Measurements from ENCODE around the gene DDR2. TPM values are rescaled to one million over a fixed set of nuclear protein-coding genes. Genes with fewer than 3 reads are reported as not detected.

DDR2 gene
- total RNA-seq, 1 donor from 2014 or later = 0.44 TPM

DNA sequence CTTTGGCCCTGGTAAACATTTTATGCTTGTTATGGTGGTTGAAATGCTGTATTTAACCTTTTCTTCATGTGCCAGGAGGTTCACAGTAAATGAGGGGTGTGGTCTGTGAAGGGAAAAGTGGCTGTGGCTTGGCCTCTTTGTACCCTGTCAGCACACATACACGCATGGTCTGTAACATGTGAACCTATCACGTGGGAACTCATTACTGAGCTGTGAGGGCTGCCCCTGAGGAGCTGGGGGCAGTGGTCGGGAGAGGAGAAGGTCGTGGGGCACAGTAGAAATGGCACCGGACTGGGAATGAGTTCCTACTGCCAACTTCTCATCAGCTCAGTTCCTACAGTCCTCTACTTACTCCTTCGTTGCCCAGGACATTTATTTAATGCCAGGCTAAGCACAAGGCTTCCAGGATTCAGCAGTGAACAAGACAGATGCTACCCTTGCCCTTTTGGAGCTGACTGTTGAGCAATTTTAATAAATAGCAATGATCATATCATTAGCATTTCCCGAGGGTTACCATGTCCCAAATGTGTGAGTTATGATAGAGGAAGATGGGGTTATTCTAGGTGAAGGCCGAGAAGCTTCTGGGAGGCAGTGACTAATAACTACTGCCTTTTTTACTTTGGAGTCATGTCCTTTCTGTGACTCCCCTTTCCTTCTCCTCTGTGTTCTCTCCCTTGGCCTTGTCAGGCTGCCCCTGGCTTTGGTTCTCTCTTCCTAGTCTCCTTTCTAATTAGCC, 38.8 kb downstream of the DDR2 start:
- intact Hi-C loops (cut with micrococcal nuclease) = no loop called here

DNA sequence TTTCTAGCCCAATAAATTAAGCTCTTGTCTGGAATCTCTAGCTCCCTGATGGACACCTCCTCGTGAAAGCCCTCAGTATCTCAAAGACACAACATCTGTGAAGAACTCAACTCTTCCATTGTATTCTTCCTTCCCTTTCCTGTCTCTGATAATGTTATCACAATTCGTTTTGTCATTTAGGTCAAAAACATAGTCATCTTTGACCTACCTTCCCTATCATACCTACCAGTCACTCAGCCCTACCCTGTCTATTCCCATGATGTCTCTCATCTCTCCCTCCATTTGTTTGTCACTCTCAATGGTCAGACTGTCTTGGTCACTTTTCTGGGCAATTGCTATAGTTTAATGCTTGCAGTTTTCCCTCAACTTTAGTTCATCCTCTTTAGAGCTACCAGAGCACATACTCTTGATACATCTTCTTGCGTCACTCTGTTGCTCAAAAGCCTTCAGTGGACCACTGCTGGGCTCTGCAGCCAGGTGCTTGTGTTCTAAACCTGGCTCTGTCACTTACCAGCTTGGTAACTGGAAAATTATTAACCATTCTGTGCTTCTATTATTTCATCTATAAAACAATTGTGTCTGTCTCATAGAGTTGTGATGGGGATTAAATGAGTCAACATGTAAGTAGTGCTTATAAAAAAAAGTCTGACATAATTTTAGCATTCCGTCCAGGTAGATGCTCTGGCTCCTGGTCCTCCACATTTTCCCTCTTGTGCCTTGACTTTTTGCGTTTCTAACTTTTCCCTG, 39.6 kb downstream of the DDR2 start:
- intact Hi-C loops (cut with micrococcal nuclease) = no loop called here

DNA sequence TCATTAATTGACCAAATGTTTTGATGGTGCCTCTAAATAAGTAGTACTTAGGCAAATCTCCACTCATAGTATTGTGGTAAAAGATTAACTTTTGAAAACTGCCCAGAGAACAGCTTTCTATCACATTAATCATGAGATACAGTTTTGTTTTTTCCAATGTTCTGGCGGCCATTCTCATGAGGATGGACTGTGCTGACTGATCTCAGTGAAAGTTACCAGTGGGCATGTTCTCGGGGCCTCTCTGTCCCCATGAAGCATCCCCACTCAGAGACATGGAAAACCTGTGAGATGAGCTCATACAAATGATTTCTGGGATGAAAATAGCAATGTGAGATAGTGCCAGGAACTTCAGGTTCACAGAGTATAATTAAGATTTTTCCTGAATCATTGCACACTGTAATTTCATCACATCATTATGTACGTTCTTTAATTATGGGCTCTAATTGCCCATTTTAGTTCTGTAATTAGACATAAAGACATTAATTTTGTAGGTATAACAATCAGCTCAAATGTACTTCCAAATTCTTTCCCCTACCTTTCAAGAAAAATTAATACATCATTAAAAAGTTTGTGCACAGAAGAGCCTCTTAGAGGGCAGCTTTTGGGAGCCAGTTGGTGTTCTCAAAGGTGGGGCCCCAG, 40.5 kb downstream of the DDR2 start:
- intact Hi-C loops (cut with micrococcal nuclease) = no loop called here

DNA sequence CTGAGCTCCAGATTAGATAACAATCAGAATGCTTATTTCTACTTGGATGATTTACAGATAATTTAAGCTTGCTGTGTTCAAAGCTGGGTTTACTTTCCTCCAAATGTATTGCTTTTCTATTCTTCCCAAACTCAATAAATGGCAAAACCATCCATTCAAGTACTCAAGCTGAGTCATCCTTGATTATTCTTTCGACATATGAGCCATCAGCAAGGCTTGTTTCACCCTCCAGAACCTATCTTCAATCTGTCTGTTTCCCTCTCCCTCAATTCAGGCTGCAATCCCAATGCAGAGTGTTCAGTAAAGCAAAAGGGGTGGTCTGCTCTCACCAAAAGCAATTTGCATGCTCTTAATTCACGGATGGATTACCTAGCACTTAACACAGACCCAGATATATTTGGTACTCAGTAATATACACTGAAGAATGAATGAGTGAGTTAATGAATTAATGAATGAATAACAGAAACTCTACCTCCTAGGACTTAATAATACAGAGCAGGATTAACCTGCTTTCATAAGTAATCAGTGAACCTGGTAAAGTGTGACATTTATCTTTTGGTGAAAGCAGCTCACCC, 41.9 kb downstream of the DDR2 start:
- intact Hi-C loops (cut with micrococcal nuclease) = no loop called here

DNA sequence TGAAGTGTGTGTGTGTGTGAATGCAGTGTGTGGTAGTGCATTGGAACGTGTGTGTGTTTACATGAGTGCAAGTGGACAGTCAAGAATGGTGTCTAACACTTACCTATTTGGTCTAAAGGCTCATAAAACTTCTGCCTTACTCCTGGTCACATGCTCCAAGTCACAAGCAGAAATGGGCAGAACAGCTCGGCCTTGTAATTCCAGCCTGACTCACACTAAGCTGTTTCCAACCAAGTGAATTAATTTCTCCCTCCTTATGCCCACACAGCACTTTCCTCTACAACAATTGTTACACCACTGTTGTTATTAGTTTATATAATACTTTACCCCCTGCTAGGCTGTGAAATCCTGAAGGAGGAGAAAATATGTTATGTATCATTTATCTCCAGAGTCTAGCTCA, 43.8 kb downstream of the DDR2 start:
- intact Hi-C loops (cut with micrococcal nuclease) = no loop called here

DNA sequence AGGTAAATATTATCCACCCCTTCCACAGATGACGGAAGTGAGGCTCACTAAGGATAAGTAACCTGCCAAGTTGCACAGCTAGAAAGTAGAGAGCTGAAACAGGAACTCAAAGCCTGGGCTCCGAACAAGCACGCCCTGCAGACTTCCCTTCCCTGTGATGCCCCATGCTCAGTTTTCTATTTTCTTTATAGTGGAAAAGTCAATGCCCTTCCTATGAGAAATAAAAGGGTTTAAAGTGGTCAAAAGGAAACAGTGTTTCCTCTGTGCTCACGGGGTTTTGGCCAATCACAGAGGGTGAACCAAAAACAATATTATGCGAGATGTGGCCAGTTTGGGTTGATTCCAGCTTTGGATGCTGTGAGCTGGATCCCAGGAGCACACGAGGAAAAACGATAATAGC, 44.5 kb downstream of the DDR2 start:
- intact Hi-C loops (cut with micrococcal nuclease) = no loop called here

DNA sequence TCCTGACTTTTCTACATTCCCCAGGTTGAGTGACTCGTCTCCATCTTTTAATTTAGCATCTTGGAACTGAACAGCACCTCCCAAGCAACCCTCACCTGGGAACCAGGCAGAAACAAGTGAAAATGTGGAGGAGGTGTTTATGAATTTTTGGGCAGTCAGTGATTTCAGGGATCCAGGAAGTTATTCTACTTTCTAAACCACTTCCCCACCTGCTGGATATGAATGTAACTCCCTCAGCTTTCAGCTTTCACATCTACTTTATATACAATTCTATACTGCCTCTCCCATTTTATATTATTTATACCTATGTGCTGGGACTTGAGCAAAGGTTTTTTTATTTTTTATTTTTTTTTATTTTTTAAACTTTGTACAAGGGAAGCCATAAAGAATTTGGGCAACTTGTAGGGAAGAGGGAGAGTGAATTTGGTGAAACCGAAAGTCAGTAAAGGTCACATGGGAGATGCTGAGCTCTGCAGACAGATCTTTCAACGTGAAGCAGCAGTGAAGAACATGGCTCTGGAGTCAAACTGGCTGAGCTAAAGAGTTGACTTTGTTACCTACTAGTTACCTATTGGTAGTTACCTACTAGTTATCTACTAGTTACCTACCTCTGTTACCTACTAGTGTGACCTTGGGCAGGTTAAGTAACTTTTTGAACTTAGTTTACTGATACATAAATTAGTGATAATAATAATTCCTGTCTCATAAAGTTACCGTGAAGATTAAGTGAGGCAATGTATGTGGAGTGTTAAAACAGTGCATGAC, 45.5 kb downstream of the DDR2 start:
- intact Hi-C loops (cut with micrococcal nuclease) = no loop called here

DNA sequence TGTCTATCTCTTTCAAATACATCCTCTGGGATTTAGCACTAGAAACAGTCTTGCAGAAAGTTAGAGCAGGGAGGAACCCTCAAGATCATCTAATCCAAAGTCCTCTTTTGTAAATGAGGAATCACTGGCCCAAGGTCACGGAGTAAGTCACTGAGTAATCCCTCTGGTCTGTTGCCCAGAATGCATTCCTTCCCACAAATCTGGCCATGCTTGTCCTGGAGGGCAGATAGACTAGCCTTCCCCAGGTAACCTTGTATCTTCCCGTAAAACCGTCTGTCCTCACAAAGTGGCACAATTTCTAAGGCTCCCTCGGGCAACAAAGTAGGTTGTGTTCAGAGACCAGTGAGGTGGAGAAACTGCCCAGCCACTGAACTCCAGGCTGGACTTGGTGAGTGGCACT, 46.2 kb downstream of the DDR2 start:
- intact Hi-C loops (cut with micrococcal nuclease) = no loop called here

DNA sequence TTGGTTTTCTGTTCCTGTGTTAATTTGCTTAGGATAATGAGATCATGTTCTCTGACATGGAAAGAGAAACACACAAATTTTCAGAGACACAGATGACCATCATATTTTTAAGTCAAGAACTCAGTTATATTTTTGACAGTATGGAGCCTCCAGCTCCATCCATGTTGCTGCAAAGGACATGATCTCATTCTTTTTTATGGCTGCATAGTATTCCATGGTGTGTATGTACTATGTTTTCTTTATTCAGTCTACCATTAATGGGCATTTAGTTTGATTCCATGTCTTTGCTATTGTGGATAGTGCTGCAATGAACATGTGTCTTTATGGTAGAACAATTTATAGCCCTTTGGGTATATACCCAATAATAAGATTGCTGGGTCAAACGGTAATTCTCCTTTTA, 47.0 kb downstream of the DDR2 start:
- intact Hi-C loops (cut with micrococcal nuclease) = no loop called here

DNA sequence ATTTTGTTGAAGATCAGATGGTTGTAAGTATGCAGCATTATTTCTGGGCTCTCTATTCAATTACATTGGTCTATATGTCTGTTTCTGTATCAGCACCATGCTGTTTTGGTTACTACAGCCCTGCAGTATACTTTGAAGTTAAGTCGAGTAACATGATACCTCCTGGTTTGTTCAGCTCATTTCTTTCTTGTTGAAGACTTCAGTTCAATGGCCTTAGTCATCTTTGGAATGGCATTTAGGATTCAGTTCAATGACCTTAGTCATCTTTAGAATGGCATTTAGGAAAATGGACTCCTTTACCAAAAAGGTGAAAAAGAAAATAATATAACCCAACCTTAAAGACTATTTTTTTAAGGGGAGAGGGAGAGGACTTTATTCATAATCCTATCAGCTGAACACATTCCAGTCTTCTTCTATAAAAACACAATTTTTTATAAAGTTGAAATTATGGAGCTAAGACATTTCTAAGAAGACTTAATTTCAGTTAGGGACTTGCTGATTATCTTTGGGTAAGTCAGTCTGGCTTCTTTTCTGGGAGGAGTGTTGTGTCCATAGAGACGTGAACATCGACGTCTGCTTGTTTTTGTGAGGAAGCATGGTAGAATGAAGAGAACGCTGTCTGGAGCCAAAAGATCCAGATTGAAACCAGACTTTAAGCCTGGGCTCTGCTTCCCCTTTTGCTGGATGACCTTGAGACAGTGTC, 48.3 kb downstream of the DDR2 start:
- intact Hi-C loops (cut with micrococcal nuclease) = no loop called here

DNA sequence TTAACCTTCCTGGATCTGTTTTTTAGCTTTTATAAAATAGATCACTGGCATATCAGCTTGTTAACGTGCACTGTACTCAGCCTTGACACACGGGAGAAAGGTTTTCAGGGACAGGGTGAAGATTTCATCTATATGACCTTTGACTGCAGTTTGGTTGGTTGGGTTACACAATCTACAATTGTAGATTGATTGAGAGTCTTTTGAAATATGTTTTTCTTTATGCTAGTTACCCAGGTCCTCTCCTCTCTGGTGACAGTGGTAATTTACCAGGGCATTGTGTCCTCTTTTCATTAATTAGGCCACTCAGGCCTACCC, 48.8 kb downstream of the DDR2 start:
- intact Hi-C loops (cut with micrococcal nuclease) = no loop called here

DNA sequence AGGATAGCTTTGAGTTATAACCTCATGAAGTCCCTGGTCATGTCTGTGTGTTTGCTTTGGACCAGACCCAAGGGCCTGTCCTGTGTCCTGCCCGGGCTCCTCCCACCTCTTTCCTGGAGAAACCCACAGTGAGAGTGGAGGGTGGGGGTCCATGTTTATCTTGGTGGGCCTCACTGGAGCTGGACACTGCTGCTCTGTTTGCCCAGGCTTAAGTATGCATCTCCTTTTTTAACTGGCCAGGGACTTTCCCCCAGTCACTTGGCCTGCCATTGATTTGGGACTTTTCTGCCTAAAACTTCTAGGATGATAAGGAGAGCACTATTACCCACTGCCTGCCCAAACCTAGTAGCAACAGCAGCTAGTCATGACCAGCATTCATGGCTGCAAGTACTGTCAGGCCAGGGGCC, 49.8 kb downstream of the DDR2 start:
- intact Hi-C loops (cut with micrococcal nuclease) = no loop called here

DNA sequence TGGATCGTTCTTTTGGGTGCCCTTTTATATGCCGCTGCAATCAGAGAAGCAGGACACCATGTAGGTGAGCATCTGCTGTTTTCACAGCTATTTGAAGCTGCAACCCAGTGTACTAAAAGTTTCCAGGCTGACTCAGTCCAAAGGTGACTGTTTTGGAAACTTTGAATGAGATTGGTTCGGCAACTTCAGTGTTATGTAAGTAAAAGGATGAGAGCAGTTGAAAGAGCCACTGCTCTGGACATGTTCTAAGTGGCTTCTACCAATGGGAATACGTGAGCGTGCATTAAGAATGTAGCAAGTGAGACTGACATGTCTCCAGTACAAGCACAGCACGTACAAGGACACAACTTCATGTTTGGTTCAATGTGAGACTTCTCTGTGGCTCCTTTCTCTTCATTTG, 55.6 kb downstream of the DDR2 start:
- intact Hi-C loops (cut with micrococcal nuclease) = no loop called here

DNA sequence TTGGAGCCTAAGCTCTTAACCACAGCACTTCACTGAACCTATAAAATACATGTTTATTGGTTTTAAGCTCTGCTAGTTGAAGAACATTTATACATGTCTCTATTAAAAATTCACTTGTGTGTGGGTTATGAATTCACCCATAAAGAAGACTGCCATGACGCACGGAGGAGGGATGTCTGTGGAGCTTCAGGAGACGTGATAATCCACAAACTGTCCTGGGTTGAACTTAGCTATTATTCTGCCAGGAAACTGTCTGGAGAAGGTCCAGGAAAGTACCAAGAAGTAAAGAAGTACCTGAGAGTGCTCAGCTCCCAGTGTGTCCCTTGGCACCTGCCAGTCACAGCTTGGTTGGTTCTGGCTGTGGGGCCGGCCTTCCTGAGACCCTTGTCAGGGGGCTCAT, 56.3 kb downstream of the DDR2 start:
- intact Hi-C loops (cut with micrococcal nuclease) = no loop called here

DNA sequence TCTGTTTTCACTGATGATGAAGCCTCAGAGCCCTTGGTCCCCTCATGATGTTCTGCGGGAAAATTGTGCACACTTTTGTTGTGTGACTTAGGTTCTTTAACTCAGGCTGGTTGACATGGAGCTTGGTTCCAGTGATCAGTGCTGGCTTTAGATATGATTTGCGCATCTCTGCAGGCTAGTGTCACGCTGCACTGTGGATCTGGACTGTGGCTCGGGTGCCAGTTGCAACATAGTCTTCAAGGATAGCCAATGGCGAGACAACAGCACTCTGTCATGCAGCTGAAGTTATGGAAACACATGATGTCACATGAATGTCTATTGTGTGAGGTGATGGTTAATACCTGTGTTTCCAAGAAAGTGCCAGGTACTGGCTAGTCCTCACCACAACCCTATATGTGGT, 56.7 kb downstream of the DDR2 start:
- intact Hi-C loops (cut with micrococcal nuclease) = no loop called here

DNA sequence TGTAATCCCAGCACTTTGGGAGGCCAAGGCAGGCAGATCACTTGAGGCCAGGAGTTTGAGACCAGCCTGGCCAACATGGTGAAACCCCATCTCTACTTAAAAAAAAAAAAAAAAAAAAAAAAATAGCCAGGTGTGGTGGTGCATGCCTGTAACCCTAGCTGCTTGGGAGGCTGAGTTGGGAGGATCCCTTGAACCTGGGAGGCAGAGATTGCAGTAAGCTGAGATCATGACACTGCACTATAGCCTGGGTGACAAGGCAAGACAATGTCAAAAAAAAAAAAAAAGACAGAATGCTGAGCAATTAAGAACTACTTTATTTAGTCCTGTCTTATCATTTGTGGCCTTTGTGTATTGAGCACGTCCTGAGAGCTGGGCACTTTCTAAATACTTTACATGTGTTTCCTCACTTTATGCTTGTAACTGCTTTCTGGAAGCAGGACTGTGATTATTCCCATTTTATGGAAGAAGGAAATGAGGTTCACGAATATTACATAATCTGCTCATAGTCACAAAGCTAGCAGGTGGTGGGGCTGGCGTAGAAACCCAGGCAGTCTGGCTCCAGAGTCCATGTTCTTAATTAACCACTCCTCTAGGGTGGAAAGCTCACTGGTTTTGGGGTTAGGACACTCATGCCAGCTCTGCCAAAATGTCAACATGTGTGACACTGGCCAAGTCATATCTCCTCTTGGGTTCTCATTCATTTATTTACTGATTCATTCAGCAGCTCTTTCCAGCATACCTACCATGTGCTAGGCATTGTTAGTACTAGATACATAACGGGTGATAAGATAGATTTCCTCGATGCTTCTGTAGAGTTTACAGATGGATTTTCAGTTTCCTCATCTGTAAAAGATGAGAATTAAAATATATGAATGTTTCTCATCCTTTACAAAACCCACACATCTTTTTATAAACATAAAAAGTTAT, 57.7 kb downstream of the DDR2 start:
- intact Hi-C loops (cut with micrococcal nuclease) = no loop called here

DNA sequence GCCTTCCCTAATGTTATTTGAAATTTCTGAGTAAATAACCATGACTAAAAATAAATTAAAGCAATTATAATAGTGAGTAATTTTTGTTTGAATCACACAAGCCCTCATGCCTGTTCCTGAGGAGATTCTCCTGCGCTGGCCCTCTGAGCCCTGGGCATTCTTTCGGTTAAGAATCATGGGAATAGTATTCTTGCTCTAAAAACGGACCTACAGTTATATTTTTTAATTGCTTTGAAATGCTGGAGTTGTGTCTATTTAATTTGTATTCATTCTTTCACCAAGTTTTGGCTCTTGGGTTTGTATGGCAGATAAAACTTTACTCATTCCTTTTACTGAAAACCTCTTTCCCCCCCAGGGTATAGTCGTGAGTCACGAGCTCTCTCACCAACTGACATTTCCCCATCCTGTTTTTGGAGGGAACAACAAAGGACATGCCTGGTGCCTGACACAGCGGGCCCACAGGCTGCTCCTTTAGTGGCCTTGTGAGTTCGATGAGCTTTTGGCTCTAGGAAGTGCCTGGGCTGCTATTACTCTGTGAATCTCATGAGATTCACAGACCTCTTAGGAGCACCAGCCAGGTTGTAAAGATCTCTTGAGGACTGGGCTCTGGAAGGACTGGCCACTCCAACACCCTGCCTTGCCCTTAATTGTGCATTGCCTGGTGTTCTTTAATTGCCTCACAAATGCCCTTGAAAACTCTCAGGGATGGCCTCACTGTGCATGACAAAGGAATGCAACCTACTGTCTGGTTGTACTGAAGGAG, 58.6 kb downstream of the DDR2 start:
- intact Hi-C loops (cut with micrococcal nuclease) = no loop called here

DNA sequence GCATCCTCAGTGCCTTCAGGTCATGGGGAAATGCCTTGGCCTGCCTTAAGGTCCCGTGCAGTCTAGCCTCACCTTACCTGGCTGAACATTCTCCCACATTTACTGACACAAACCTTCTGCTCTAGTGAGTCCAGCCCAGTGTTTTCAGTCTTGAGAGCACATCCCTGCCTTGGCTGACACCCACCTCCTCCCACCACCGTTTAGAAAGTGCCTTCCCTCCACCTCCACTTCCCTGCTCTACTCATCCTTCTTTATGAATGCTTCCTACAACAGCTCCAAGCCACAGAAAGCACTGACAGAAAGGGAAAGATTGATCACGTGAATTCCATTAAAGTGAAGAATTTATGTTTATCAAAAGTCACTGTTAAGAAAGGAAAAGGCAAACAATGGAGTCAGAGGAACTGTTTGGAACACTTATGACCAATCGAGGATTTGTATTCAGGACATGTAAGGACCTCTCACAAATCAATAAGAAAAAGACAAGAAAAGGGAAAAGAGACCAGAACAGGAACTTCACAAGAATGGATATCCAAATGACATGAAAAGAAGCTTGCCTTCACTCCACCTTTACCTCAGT, 59.8 kb downstream of the DDR2 start:
- intact Hi-C loops (cut with micrococcal nuclease) = no loop called here

DNA sequence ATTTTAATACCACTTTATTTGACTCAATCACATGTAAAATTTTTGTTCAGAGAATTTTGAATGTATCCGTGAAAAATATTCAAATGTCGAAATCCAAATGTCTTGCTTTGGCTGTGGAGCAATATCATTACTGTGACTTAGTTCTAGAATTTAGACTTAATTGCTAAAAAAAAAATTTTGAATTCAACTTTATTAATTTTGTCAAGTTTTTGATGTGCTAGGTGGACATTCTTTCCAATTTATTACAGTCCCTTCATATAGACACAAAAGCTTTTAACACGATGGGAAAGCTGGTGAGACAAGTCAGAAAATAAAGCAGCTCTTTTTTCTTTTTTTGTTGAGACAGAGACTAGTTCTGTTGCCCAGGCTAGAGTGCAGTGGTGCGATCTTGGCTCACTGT, 62.6 kb downstream of the DDR2 start:
- intact Hi-C loops (cut with micrococcal nuclease) = no loop called here
